PC-9 (cell line): ENCODE results near the gene SLC5A9. TPM values are rescaled to one million over a fixed set of nuclear protein-coding genes. Genes with fewer than 3 reads are reported as not detected.
"Not testable (repeated sequence)": the region's sequence is repeated elsewhere in the genome, so short reads cannot be mapped to it uniquely, and the experiment has no call there.

Experiments
- BruUV-seq: library from RNA; stranded (reverse); fragments of 400-500 nt; replicated peaks from 2 replicates; lab custom pipeline; 2021; lab: Mats Ljungman, UMichigan
- CTCF ChIA-PET: fragments of 300-600 bp; sonication (Branson Sonifier 250); formaldehyde crosslinking; loops from one replicate; lab custom pipeline; 2022; ENCODE audit warnings: antibody characterized with exemption; lab: Charles Lee
- POLR2A ChIA-PET: fragments of 300-600 bp; sonication (Branson Sonifier 250); formaldehyde crosslinking; loops from one replicate; lab custom pipeline; 2022; ENCODE audit warnings: antibody characterized with exemption; ENCODE audit not compliant: unreplicated experiment; lab: Charles Lee
- DNase-seq, 2 experiments: peaks; one replicate each; pipeline versions ENCODE4 v3.0.0 to v3.0.0-alpha.2; 2015 to 2022; ENCODE audit warnings: mixed read lengths in 1 of 2
- H2AFZ ChIP-seq: fragments of 200-600 bp; sonication (generic); 2 replicates; pipeline ENCODE4 v1.8.1; 2017; ENCODE audit warnings: antibody characterized with exemption
- H3F3A ChIP-seq: fragments of 200-600 bp; sonication (generic); 2 replicates; pipeline ENCODE4 v1.8.1; 2017; ENCODE audit warnings: antibody characterized with exemption, mild to moderate bottlenecking, low read depth; ENCODE audit not compliant: insufficient read depth
- H3K27ac ChIP-seq: fragments of 200-600 bp; sonication (generic); 2 replicates; pipeline ENCODE4 v1.6.1; 2016; ENCODE audit warnings: mixed run types
- H3K27me3 ChIP-seq: fragments of 200-600 bp; sonication (generic); 2 replicates; pipeline ENCODE4 v1.6.1; 2016; ENCODE audit warnings: low read depth, mixed run types; ENCODE audit not compliant: insufficient read depth
- H3K36me3 ChIP-seq: fragments of 200-600 bp; sonication (generic); 2 replicates; pipeline ENCODE4 v1.6.1; 2016; ENCODE audit warnings: low read depth, mixed run types
- H3K4me1 ChIP-seq: fragments of 200-600 bp; sonication (generic); replicated peaks from 2 replicates; pipeline ENCODE4 v1.6.1; 2016; ENCODE audit warnings: mixed run types; ENCODE audit not compliant: insufficient read depth
- H3K4me2 ChIP-seq: fragments of 200-600 bp; sonication (generic); 2 replicates; pipeline ENCODE4 v1.6.1; 2017; ENCODE audit warnings: mixed run types
- H3K4me3 ChIP-seq: fragments of 200-600 bp; sonication (generic); 2 replicates; pipeline ENCODE4 v1.6.1; 2016; ENCODE audit warnings: mixed run types
- H3K79me2 ChIP-seq: fragments of 200-600 bp; sonication (generic); 2 replicates; pipeline ENCODE4 v1.6.1; 2017; ENCODE audit warnings: low read depth, mixed run types
- H3K9me2 ChIP-seq: fragments of 200-600 bp; sonication (generic); 2 replicates; pipeline ENCODE4 v1.8.1; 2017; ENCODE audit warnings: mild to moderate bottlenecking; ENCODE audit not compliant: insufficient read depth
- H3K9me3 ChIP-seq: fragments of 200-600 bp; sonication (generic); 2 replicates; pipeline ENCODE4 v1.8.1; 2016; ENCODE audit warnings: low read depth; ENCODE audit not compliant: insufficient read depth
- H4K20me1 ChIP-seq: fragments of 200-600 bp; sonication (generic); 2 replicates; pipeline ENCODE4 v1.8.1; 2017; ENCODE audit not compliant: insufficient read depth
- EZH2 ChIP-seq: fragments of 200-600 bp; sonication (generic); IDR thresholded peaks from 2 replicates; pipeline ENCODE4 v1.8.0; 2017; ENCODE audit warnings: antibody characterized with exemption, low read depth
- intact Hi-C: fragments of 100-400 bp; cut with micrococcal nuclease; formaldehyde crosslinking; loops from one replicate; pipeline ENCODE4 v1.10.0; 2022; ENCODE audit not compliant: unreplicated experiment
- total RNA-seq: library from RNA; stranded (reverse); gene quantifications from 2 replicates; pipeline ENCODE4 v1.2.3, GENCODE V29; 2021
- TF ChIP-seq, protein P1 (sequence below): fragments of 200-600 bp; sonication (generic); conservative IDR thresholded peaks from 2 replicates; pipeline ENCODE4 v1.6.1; 2017; ENCODE audit warnings: mixed run types, antibody characterized with exemption, mild to moderate bottlenecking, moderate library complexity

Gene SLC5A9
- total RNA-seq, 1 experiment from 2014 or later, result not detected

DNA sequence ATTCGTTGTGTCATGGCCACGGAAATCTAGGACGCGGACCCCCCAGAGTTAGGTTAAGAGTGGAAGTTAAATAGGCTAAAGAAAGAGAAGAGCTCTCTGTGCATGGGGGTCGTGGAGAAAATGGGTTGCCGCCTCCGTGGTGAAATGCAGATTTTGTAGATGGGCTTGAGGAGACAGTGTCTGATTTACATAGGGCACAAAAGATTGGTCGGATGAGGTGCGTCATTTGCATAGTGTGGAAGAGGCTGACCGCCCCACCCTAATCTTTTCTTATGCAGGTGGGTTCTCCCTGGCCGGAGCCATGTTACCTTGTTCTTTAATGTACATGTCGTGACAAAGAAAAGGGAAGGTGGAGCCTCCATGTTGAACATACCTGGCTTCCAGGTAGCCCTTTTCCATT lies 14.3 kb upstream of the SLC5A9 start:
- H3K27ac ChIP-seq, result no peak overlapping the region
- H3K9me2 ChIP-seq, result no peaks in the 10 kb centered on the region
- CTCF ChIA-PET, result no interaction called here
- no peaks in the 10 kb centered on the region for H3K79me2 ChIP-seq
- H3K27me3 ChIP-seq, result peaks cover 22% of the 10 kb centered on the region
- H2AFZ ChIP-seq, result no peak overlapping the region
- no peak overlapping the region for H3K4me3 ChIP-seq
- POLR2A ChIA-PET, result no interaction called here
- no peaks in the 10 kb centered on the region for H4K20me1 ChIP-seq
- H3F3A ChIP-seq, result no peaks in the 10 kb centered on the region
- no peaks in the 10 kb centered on the region for H3K9me3 ChIP-seq
- no peak for DNase-seq
- no peaks in the 10 kb centered on the region for H3K36me3 ChIP-seq
- no peaks in the 10 kb centered on the region for H3K4me1 ChIP-seq
- BruUV-seq, result no TSS peak
- intact Hi-C loops, result no loop called here
- TF ChIP-seq, protein P1, sequence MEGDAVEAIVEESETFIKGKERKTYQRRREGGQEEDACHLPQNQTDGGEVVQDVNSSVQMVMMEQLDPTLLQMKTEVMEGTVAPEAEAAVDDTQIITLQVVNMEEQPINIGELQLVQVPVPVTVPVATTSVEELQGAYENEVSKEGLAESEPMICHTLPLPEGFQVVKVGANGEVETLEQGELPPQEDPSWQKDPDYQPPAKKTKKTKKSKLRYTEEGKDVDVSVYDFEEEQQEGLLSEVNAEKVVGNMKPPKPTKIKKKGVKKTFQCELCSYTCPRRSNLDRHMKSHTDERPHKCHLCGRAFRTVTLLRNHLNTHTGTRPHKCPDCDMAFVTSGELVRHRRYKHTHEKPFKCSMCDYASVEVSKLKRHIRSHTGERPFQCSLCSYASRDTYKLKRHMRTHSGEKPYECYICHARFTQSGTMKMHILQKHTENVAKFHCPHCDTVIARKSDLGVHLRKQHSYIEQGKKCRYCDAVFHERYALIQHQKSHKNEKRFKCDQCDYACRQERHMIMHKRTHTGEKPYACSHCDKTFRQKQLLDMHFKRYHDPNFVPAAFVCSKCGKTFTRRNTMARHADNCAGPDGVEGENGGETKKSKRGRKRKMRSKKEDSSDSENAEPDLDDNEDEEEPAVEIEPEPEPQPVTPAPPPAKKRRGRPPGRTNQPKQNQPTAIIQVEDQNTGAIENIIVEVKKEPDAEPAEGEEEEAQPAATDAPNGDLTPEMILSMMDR, result no peak
- TF ChIP-seq EZH2, result no peak
- H3K4me2 ChIP-seq, result no peak overlapping the region

DNA sequence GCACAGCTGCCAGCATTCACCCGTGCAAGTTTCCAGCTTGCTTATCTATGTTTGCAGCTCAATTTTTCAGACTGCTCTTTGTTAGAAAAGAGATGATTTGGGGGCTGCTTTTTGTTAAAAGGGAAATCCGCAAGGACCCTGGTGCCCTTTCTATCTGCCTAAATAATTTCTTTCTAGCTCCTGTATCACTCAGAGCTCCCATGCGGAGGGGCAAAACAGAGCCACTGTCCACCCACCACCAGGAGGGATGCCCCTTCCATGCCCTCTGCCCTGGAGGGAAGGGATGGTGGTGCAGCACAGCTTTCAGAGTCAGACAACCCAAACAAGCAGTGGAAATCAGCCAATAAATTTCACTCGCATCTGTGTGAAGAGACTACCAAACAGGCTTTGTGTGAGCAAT lies 13.9 kb upstream of the SLC5A9 start:
- ChIA-PET CTCF (no interaction called here), POLR2A (no interaction called here)
- no peak overlapping the region for H3K27ac ChIP-seq
- DNase-seq, result no peak
- no peak overlapping the region for H3K4me2 ChIP-seq
- no peaks in the 10 kb centered on the region for H3K9me2 ChIP-seq
- no peak overlapping the region for H3K4me3 ChIP-seq
- intact Hi-C loops, result no loop called here
- no peaks in the 10 kb centered on the region for H4K20me1 ChIP-seq
- no peaks in the 10 kb centered on the region for H3K4me1 ChIP-seq
- TF ChIP-seq EZH2, result no peak
- TF ChIP-seq, protein P1, result no peak
- no peaks in the 10 kb centered on the region for H3K36me3 ChIP-seq
- H3K9me3 ChIP-seq, result no peaks in the 10 kb centered on the region
- no peaks in the 10 kb centered on the region for H3K79me2 ChIP-seq
- H2AFZ ChIP-seq, result no peak overlapping the region
- BruUV-seq, result no TSS peak
- no peaks in the 10 kb centered on the region for H3F3A ChIP-seq
- H3K27me3 ChIP-seq, result peaks cover 26% of the 10 kb centered on the region

DNA sequence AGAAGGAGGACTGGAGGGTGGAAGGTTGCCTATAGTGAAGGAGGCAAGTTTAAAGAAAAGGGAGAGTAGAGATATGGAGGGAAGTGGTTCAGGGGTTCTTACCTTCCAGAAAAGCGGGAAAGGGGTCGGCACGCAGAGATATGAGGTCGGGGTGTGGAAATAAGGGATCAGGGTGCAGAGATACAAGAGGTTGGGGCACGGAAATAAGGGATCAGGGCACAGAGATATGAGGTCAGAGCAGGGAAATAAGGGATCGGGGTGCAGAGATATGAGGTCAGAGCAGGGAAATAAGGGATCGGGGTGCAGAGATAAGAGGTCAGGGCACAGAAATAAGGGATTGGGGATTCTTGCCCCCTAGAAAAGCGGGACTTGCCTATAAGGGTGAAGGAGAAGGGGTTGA lies 9.1 kb upstream of the SLC5A9 start:
- peaks cover 45% of the 10 kb centered on the region for H3K27me3 ChIP-seq
- H3K4me1 ChIP-seq, DNase-seq, BruUV-seq, H3K9me3 ChIP-seq, CTCF ChIA-PET, H3K36me3 ChIP-seq, H3K79me2 ChIP-seq, H3K4me2 ChIP-seq, intact Hi-C loops, H3K4me3 ChIP-seq, POLR2A ChIA-PET, H4K20me1 ChIP-seq, H3F3A ChIP-seq, H3K27ac ChIP-seq, H3K9me2 ChIP-seq: not testable (repeated sequence)
- H2AFZ ChIP-seq, result 0 out of 2 replicates have a peak overlapping the region, but pooled peaks have one; percentile 62

DNA sequence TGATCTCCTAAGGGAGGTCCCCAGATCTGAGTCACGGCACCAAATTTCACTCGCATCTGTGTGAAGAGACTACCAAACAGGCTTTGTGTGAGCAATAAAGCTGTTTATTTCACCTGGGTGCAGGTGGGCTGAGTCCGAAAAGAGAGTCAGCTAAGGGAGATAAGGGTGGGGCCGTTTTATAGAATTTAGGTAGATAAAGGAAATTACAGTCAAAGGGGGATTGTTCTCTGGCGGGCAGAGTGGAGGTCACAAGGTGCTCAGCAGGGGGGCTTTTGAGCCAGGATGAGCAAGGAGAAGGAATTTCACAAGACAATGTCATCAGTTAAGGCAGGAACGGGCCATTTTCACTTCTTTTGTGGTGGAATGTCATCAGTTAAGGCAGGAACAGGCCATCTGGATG lies 8.2 kb upstream of the SLC5A9 start:
- H3K9me3 ChIP-seq, DNase-seq, POLR2A ChIA-PET, H3K27ac ChIP-seq, H3K4me1 ChIP-seq, H3K4me3 ChIP-seq, H4K20me1 ChIP-seq, BruUV-seq, H3F3A ChIP-seq, intact Hi-C loops, CTCF ChIA-PET, H2AFZ ChIP-seq, H3K4me2 ChIP-seq, H3K79me2 ChIP-seq, H3K9me2 ChIP-seq, H3K36me3 ChIP-seq: not testable (repeated sequence)
- peaks cover 45% of the 10 kb centered on the region for H3K27me3 ChIP-seq
